Measurements from ENCODE around the gene KIAA0232.

DNA sequence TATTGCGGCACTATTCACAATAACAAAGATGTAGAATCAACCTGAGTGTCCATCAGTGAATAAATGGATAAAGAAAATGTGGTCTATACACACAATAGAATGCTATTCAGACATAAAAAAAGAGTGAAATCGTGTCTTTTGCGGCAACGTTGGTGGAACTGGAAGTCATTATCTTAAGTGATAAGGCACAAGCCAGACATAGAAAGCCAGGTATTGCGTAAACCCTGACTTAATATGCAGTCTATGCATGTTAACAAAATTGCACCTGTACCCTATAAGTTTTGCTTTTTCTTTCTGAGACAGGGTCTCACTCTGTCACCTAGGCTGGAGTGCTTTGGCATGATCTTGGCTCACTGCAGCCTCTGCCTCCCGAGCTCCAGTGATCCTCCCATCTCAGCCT lies 28.6 kb downstream of the KIAA0232 start:
- TF ChIP-seq, protein P1, sequence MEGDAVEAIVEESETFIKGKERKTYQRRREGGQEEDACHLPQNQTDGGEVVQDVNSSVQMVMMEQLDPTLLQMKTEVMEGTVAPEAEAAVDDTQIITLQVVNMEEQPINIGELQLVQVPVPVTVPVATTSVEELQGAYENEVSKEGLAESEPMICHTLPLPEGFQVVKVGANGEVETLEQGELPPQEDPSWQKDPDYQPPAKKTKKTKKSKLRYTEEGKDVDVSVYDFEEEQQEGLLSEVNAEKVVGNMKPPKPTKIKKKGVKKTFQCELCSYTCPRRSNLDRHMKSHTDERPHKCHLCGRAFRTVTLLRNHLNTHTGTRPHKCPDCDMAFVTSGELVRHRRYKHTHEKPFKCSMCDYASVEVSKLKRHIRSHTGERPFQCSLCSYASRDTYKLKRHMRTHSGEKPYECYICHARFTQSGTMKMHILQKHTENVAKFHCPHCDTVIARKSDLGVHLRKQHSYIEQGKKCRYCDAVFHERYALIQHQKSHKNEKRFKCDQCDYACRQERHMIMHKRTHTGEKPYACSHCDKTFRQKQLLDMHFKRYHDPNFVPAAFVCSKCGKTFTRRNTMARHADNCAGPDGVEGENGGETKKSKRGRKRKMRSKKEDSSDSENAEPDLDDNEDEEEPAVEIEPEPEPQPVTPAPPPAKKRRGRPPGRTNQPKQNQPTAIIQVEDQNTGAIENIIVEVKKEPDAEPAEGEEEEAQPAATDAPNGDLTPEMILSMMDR (IDR thresholded peaks at IDR 0.05), result no peak
- no peak for TF ChIP-seq POLR2A (IDR thresholded peaks at IDR 0.05)
